Panc1 (cell line): ENCODE data around the gene TKT. TPM values are rescaled to one million over a fixed set of nuclear protein-coding genes. Genes with fewer than 3 reads are reported as not detected.

ENCODE experiments used
- ATAC-seq: fragments of 200-7000 bp; cut with Tn5 transposase; 2 replicates; pipeline ENCODE4 v1.9.1; 2020; ENCODE audit warnings: mild to moderate bottlenecking, moderate library complexity
- BruUV-seq: library from RNA; stranded (reverse); fragments of 400-500 nt; replicated peaks from 2 replicates; lab custom pipeline; 2021; lab: Mats Ljungman, UMichigan
- CTCF ChIA-PET: fragments of 300-600 bp; sonication (Branson Sonifier 250); formaldehyde crosslinking; loops from one replicate; lab custom pipeline; 2022; ENCODE audit warnings: antibody characterized with exemption; lab: Charles Lee
- POLR2A ChIA-PET: fragments of 300-600 bp; sonication (Branson Sonifier 250); formaldehyde crosslinking; loops from one replicate; lab custom pipeline; 2022; ENCODE audit warnings: antibody characterized with exemption; lab: Charles Lee
- DNase-seq: peaks from one replicate; pipeline ENCODE4 v3.0.0-alpha.2; 2010; ENCODE audit warnings: low read depth, low spot score
- H3K27ac ChIP-seq: 2 replicates; pipeline ENCODE4 v1.5.1; 2011; ENCODE audit warnings: mild to moderate bottlenecking, low read length, inconsistent platforms
- H3K27me3 ChIP-seq: fragments of 200-500 bp; sonication (Bioruptor generic); 2 replicates; pipeline ENCODE4 v1.6.0; 2014; ENCODE audit warnings: low read length, inconsistent platforms; ENCODE audit not compliant: control insufficient read depth, insufficient read depth
- H3K36me3 ChIP-seq: fragments of 200-500 bp; sonication (Bioruptor generic); 2 replicates; pipeline ENCODE4 v1.5.1; 2014; ENCODE audit warnings: inconsistent platforms, mild to moderate bottlenecking, low read length, moderate library complexity; ENCODE audit not compliant: control insufficient read depth, insufficient read depth
- H3K4me1 ChIP-seq: 2 replicates; pipeline ENCODE4 v1.5.1; 2011; ENCODE audit warnings: inconsistent platforms, mild to moderate bottlenecking, low read length, moderate library complexity; ENCODE audit not compliant: control insufficient read depth, insufficient read depth
- H3K4me3 ChIP-seq, 2 experiments: 2 replicates each; pipeline ENCODE4 v1.5.1; 2011 to 2012; ENCODE audit warnings: low read depth in 2 of 2, low read length in 2 of 2, mild to moderate bottlenecking in 2 of 2, inconsistent platforms in 1 of 2, moderate library complexity in 1 of 2
- H3K9me3 ChIP-seq: fragments of 200-500 bp; sonication (Bioruptor generic); 2 replicates; pipeline ENCODE4 v1.5.1; 2014; ENCODE audit warnings: low read depth, mild to moderate bottlenecking, inconsistent platforms, low read length, moderate library complexity; ENCODE audit not compliant: control insufficient read depth, insufficient read depth
- POLR2AphosphoS5 ChIP-seq: IDR thresholded peaks from 2 replicates; pipeline ENCODE4 v1.6.1; 2012; ENCODE audit warnings: mild to moderate bottlenecking, low read depth, low read length, moderate library complexity
- SIN3A ChIP-seq: IDR thresholded peaks from 2 replicates; pipeline ENCODE4 v1.6.1; 2012; ENCODE audit warnings: low read depth, mild to moderate bottlenecking, low read length, moderate library complexity, borderline replicate concordance; ENCODE audit not compliant: insufficient read depth
- TCF7L2 ChIP-seq: IDR thresholded peaks from 2 replicates; pipeline ENCODE4 v1.6.1; 2011; ENCODE audit warnings: mild to moderate bottlenecking, low read depth, low read length, inconsistent platforms
- in situ Hi-C: cut with HindIII; loops from 2 replicates; pipeline ENCODE4 v1.10.0; 2016; ENCODE audit warnings: low sequenced_read_pairs, low pct_unique_long_range_greater_than_20kb
- intact Hi-C: fragments of 100-400 bp; cut with micrococcal nuclease; formaldehyde crosslinking; loops from one replicate; pipeline ENCODE4 v1.10.0; 2022; ENCODE audit not compliant: unreplicated experiment
- total RNA-seq: library from RNA; stranded (reverse); gene quantifications from one replicate; pipeline ENCODE4 v1.2.1, GENCODE V29; 2021; ENCODE audit not compliant: unreplicated experiment
- TF ChIP-seq, protein P1 (sequence below): fragments of 450-650 bp; IDR thresholded peaks from 2 replicates; pipeline ENCODE4 v1.5.1; 2017; ENCODE audit warnings: mild to moderate bottlenecking
- TF ChIP-seq, protein P2 (sequence below), 2 experiments: IDR thresholded peaks; 2 replicates each; pipeline ENCODE4 v1.6.1; 2011 to 2012; ENCODE audit warnings: low read depth in 2 of 2, control low read depth in 1 of 2, low read length in 1 of 2, mild to moderate bottlenecking in 1 of 2, moderate library complexity in 1 of 2; ENCODE audit not compliant: insufficient read depth in 1 of 2

TKT gene
- total RNA-seq, 1 experiment from 2014 or later: 338 TPM

DNA sequence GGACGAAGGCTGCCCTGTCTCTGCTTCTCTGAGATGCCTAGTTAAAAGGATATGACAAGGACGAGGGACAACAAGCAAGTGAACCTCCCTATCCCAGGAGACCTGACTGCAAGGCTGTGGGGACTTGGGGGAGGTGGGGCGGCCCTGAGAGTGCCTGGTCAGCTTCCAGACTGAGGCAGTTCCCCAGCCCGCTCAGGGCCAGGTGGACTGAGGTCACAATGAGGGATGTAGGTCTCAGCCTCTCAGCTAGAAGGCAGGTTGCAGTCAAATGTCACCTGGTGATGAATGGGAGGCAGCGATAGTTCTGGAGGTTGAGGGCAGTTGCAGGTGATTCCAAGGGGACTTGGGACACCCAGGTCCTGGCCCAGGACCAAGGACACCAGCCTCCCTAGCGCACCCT is 30.6 kb downstream of the TKT start:
- in situ Hi-C loops (no loop called here), intact Hi-C loops (no loop called here)
- no peak for ATAC-seq
- BruUV-seq: no TSS peak
- CTCF ChIA-PET: no interaction called here
- TF ChIP-seq TCF7L2 (no peak), POLR2AphosphoS5 (no peak)
- TF ChIP-seq, protein P1, sequence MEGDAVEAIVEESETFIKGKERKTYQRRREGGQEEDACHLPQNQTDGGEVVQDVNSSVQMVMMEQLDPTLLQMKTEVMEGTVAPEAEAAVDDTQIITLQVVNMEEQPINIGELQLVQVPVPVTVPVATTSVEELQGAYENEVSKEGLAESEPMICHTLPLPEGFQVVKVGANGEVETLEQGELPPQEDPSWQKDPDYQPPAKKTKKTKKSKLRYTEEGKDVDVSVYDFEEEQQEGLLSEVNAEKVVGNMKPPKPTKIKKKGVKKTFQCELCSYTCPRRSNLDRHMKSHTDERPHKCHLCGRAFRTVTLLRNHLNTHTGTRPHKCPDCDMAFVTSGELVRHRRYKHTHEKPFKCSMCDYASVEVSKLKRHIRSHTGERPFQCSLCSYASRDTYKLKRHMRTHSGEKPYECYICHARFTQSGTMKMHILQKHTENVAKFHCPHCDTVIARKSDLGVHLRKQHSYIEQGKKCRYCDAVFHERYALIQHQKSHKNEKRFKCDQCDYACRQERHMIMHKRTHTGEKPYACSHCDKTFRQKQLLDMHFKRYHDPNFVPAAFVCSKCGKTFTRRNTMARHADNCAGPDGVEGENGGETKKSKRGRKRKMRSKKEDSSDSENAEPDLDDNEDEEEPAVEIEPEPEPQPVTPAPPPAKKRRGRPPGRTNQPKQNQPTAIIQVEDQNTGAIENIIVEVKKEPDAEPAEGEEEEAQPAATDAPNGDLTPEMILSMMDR: no peak
- TF ChIP-seq, protein P2, sequence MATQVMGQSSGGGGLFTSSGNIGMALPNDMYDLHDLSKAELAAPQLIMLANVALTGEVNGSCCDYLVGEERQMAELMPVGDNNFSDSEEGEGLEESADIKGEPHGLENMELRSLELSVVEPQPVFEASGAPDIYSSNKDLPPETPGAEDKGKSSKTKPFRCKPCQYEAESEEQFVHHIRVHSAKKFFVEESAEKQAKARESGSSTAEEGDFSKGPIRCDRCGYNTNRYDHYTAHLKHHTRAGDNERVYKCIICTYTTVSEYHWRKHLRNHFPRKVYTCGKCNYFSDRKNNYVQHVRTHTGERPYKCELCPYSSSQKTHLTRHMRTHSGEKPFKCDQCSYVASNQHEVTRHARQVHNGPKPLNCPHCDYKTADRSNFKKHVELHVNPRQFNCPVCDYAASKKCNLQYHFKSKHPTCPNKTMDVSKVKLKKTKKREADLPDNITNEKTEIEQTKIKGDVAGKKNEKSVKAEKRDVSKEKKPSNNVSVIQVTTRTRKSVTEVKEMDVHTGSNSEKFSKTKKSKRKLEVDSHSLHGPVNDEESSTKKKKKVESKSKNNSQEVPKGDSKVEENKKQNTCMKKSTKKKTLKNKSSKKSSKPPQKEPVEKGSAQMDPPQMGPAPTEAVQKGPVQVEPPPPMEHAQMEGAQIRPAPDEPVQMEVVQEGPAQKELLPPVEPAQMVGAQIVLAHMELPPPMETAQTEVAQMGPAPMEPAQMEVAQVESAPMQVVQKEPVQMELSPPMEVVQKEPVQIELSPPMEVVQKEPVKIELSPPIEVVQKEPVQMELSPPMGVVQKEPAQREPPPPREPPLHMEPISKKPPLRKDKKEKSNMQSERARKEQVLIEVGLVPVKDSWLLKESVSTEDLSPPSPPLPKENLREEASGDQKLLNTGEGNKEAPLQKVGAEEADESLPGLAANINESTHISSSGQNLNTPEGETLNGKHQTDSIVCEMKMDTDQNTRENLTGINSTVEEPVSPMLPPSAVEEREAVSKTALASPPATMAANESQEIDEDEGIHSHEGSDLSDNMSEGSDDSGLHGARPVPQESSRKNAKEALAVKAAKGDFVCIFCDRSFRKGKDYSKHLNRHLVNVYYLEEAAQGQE (IDR thresholded peaks at IDR 0.05; ENCODE audit: insufficient read depth in 1 of 2, low read depth in 2 of 2, low read length in 1 of 2): no peak
- no peaks in the 10 kb centered on the region for H3K27me3 ChIP-seq
- no peaks in the 10 kb centered on the region for H3K4me1 ChIP-seq
- POLR2A ChIA-PET: no interaction called here
- H3K9me3 ChIP-seq: no peaks in the 10 kb centered on the region
- peaks cover 12% of the 10 kb centered on the region for H3K36me3 ChIP-seq
- no peak overlapping the region for H3K4me3 ChIP-seq
- no peak overlapping the region for H3K27ac ChIP-seq
- no peak for DNase-seq

- CTCF ChIA-PET: no interaction called here
These were observed 31.3 kb downstream of the TKT start for GRCh38 chr3:53224536-53224935.

More at GRCh38 chr3:53224536-53224935, 31.3 kb downstream of the TKT start:
- Histone ChIP-seq H3K4me1 (no peaks in the 10 kb centered on the region), H3K27me3 (no peaks in the 10 kb centered on the region), H3K9me3 (no peaks in the 10 kb centered on the region), H3K4me3 (no peak overlapping the region), H3K27ac (no peak overlapping the region), H3K36me3 (peaks cover 12% of the 10 kb centered on the region)
- DNase-seq (no peak), ATAC-seq (no peak)
- in situ Hi-C loops: no loop called here
- TF ChIP-seq POLR2AphosphoS5 (no peak), SIN3A (no peak), TCF7L2 (no peak)
- TF ChIP-seq, protein P2 (IDR thresholded peaks at IDR 0.05; ENCODE audit: insufficient read depth in 1 of 2, low read depth in 2 of 2, low read length in 1 of 2): no peak
- TF ChIP-seq, protein P1: no peak
- POLR2A ChIA-PET: no interaction called here
- BruUV-seq: no TSS peak
- intact Hi-C loops: no loop called here
